ENCODE measurements around the gene PROCA1.
A peak's percentile ranks its signal among the peaks of the same experiment; 100 is the strongest.
"Not testable (repeated sequence)": the region's sequence is repeated elsewhere in the genome, so short reads cannot be mapped to it uniquely, and the experiment has no call there.

PROCA1 gene

GRCh38 chr17:28667870-28668269, 43.8 kb downstream of the PROCA1 start:
- no peak for DNase-seq

- no peak for DNase-seq
Measured at GRCh38 chr17:28665994-28666393, 45.7 kb downstream of the PROCA1 start.

- no peak for DNase-seq
Measured at GRCh38 chr17:28663723-28664122, 48.0 kb downstream of the PROCA1 start.

GRCh38 chr17:28662527-28662829, 49.2 kb downstream of the PROCA1 start:
- DNase-seq, result no peak

GRCh38 chr17:28661635-28662526, 49.8 kb downstream of the PROCA1 start, which contains the start of the genes SDF2 and SUPT6H:
Gene SDF2, minus strand, starts transcription at chr17:28661906. Its CDS starts 30 bp downstream, at chr17:28661876.
Gene SUPT6H, plus strand, starts transcription at chr17:28662205. Its CDS starts 11,197 bp downstream, at chr17:28673402.
- peak; percentile 83 to 90 (median 89) for DNase-seq

GRCh38 chr17:28659497-28659881, 52.2 kb downstream of the PROCA1 start:
- not testable (repeated sequence) for DNase-seq

- not testable (repeated sequence) for DNase-seq
Measured at GRCh38 chr17:28658766-28659496, 52.8 kb downstream of the PROCA1 start.

- DNase-seq, result not testable (repeated sequence)
Measured at GRCh38 chr17:28658342-28658741, 53.3 kb downstream of the PROCA1 start.

- no peak for DNase-seq
Measured at GRCh38 chr17:28657756-28658155, 53.9 kb downstream of the PROCA1 start.

- DNase-seq, result no peak
Measured at GRCh38 chr17:28655160-28655559, 56.5 kb downstream of the PROCA1 start.
